HG02884 (cell line): ENCODE results near the gene SARM1.
"Not testable (repeated sequence)": the region's sequence is repeated elsewhere in the genome, so short reads cannot be mapped to it uniquely, and the experiment has no call there.

ENCODE experiments used
- ATAC-seq: cut with Tn5 transposase; IDR thresholded peaks from one replicate; pipeline ENCODE4 v1.9.1; 2021; ENCODE audit warnings: mild to moderate bottlenecking, moderate library complexity; ENCODE audit not compliant: unreplicated experiment

SARM1 gene

DNA sequence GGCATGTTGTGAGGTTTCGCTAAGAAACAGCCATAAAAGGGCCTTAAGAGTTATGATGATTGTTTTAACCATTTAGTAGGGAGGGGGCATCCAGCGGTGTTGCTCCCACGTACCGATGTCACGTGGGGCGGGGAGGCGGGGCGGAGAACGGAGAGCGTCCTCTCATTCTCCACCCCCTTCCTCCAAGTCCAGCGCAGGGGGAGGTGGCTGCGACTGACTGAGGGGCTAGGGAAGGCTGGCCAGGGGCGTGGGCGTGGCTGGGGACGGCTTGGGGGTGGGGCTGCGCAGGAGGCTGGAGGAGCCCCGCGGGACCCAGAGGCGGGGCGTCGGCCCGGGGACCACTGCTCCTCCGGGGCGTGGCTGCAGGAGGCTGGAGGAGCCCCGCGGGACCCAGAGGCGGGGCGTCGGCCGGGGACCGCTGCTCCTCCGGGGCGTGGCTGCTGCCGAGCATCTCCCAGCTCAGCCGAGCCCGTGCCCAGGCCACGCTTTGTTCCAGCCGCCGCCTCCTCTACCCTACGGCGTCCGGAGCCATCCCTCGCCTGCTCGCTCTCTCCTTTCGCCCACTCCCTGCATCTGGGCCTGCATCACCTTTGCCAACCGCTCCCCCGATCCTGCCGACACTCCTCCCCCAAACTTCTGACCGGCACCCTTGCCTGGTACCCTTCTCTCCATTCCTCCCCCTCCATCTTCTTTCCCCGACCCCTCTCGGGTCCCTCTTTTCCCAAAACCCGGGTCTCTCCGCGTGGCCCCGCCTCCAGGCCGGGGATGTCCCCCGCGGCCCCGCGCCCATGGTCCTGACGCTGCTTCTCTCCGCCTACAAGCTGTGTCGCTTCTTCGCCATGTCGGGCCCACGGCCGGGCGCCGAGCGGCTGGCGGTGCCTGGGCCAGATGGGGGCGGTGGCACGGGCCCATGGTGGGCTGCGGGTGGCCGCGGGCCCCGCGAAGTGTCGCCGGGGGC is at the start of gene SARM1:
SARM1 (plus strand) TSS at position 450 of the 958 bp plus-strand sequence; CDS start at position 789, 339 bp downstream.
- peak; percentile 74 for ATAC-seq

DNA sequence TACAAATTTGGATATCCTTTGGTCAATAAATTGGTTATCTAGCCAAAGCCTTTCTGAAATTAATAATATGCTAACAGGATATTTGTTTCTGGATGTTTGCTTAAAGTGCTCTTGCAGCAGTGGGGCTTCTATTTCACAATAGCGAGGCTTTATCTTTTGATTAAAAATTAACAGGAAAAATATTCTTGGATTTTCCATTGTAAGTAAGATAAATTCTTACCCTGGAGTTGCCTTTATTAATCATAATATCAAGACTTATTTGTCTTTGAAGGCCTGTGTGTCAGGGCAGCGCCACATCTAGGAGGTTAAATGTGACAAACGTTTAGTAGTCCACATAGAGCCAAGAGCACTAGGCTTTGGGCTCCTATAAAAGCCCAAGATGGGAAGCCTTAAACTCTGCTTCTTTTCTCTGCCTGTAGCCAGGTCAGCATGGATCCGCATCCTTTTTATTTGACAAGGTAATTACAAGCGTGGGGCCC is 47.2 kb upstream of the SARM1 start:
- ATAC-seq, result no peak

DNA sequence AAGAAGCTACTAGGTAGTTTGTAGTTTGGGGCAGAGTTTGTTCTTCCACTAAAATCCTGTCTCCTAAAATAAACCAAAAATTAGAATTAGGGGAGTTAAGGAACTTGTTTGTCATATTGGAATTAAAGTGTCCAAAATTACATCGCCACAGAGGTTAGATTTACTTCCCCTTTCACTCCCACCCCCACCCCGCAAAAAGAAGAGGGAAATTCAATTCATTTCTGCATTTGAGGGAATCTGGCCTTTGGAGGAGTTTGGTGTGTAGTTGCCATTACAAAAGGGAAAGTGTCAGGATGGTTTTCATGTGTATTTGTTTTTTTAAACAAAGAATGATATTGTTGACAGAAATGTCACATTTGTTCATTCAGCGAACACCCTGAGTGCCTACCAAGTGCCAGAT is 46.7 kb upstream of the SARM1 start:
- no peak for ATAC-seq

- no peak for ATAC-seq
Observed at GRCh38 chr17:28325211-28325610, 46.3 kb upstream of the SARM1 start.

DNA sequence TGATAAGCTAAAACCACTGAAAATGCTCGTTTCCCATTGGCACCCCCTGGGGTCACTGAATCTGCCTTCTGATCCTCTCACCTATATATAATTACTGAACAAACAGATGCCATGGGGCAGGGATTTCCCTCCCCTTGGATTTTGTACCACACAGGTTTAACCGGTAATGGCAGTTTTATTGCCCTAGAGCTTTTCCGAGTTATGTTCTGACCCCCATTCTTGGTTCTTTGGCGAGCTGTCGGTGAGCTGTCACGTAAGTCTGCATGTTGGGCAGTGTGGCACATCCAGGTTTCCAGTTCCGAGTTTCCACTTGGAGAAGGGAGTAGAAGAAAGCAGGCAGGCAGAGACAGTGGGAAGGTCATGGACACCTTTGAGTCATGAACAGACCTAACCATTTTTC is 45.4 kb upstream of the SARM1 start:
- ATAC-seq, result no peak

GRCh38 chr17:28327031-28327607 is 44.4 kb upstream of the SARM1 start:
- no peak for ATAC-seq

- ATAC-seq, result no peak
Observed at GRCh38 chr17:28327709-28328108, 43.8 kb upstream of the SARM1 start.

DNA sequence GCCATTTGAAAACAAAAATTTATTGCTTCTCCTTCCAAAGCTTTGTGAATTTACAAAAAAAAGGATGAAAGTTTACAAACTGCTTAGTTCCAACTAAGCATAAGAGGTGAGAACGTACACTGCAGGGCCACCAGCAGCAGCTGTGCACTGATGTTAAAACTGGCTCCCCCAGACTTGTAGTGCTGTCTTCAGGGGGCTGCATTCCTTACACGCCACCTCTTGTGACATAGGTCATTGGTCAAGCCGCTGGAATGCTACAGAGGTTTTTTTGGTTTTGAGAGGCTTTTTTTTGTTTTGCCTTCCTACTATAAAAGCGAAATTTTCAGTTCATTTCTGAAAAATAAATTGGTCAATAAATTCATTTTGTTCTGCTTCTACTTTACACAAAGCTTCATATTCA is 43.2 kb upstream of the SARM1 start:
- no peak for ATAC-seq

- ATAC-seq, result no peak
Observed at GRCh38 chr17:28330671-28331070, 40.8 kb upstream of the SARM1 start.

DNA sequence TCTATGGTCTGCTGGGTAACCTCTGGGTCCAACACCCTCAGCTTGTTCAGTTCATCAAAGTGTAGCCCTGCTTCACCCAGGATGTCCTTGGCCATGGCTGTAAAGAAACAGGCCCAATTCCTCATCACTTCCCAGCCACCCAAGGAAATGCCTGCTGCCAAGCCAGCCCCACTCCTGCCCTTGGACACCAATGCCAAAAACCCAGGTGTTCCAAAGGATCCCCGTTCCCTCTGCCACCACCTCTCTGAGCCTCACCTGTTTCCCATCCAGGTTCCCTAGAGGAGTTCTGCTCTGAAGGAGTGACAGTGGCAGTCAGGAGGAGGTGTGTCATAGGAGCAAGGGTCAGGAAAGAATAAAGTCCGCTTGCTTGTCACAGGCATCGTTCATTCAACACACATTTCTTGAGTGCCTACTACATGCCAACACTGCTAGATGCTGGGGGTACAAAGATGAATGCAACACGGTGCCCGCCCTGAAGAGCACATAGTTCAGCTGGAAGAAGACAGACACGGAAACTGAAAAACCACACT is 39.5 kb upstream of the SARM1 start:
- ATAC-seq, result no peak

DNA sequence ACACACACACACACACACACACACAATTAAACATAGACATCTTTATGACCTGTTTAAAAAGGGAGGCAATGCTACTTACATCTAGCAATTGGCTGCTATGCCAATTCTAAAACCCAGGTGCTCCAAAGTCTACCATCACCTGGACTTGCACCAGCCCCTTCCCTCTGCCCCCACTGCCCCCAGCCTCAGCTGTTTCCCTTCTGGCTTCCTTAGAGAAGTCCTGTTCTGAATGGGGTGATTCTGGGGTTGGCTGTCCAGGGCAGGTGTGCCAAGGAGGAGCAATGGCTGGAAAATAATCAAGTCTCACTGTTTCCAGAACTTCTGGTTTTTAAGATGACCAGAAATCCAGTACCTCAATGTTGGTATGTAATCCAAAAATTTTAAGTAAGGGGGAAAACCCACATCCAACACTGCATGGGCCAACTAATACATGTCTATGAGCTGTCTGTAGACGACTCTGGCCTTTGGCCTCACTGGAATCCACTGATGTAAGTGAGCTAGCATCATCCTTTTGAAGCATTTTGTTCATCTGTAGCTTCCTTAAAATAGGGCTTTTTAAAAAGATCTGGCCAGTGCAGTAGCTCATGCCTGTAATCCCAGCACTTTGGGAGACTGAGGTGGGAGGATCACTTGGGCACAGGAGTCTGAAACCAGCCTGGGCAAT is 38.3 kb upstream of the SARM1 start:
- no peak for ATAC-seq

GRCh38 chr17:28334171-28334570 is 37.3 kb upstream of the SARM1 start:
- ATAC-seq, result no peak

- no peak for ATAC-seq
Observed at GRCh38 chr17:28334666-28335200, 36.8 kb upstream of the SARM1 start.

DNA sequence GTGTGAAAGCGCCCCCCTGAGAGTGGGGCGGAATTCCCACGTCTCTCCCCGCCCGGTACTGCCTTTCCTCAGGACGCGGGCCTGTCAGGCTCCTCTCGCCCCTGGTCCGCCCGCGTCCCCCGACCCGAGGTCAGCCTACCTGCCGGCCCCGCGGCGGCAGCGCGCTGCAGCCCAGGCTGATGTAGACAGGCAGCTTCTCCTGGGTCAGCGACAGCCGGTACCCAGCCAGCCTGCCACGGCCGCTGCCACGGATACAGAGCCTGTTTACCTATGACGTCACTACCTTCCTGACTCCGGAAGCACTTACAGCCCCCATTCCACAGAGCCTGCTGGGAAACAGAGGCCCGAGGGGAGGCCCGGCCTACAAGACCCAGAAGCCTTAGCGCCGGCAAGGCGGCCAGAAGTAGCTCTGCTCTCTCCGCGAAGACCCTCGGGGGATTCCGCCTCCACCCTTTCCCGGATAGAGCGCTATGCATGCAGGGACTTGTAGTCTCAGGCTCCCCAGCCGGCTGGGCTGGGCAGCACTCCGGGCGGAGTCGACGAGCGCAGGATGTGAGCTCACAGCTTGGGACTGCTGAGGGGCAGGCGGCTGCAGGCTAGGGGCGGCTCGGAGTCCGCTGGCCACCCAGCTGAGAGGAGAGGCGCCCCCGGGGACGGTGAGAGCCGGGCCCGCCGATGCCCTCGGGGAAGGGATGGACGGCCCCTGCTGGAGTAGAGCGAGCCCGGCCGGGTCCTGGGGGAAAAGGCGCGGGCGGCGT is 36.1 kb upstream of the SARM1 start, which contains the start of the genes IFT20 and TNFAIP1:
IFT20 (minus strand) TSS at position 272 of the 758 bp plus-strand sequence. CDS start 3,487 bp downstream, outside the sequence.
TNFAIP1 (plus strand) TSS at position 561 of the 758 bp plus-strand sequence. CDS start 3,761 bp downstream, outside the sequence.
- peak; percentile 96 for ATAC-seq

GRCh38 chr17:28335959-28336871 is 35.3 kb upstream of the SARM1 start:
- no peak for ATAC-seq

GRCh38 chr17:28338056-28338768 is 33.3 kb upstream of the SARM1 start:
- ATAC-seq, result no peak

GRCh38 chr17:28338769-28339212 is 32.7 kb upstream of the SARM1 start:
- not testable (repeated sequence) for ATAC-seq

GRCh38 chr17:28339431-28339830 is 32.1 kb upstream of the SARM1 start:
- no peak for ATAC-seq
